Measurements from ENCODE around the gene GRIP1.

DNA sequence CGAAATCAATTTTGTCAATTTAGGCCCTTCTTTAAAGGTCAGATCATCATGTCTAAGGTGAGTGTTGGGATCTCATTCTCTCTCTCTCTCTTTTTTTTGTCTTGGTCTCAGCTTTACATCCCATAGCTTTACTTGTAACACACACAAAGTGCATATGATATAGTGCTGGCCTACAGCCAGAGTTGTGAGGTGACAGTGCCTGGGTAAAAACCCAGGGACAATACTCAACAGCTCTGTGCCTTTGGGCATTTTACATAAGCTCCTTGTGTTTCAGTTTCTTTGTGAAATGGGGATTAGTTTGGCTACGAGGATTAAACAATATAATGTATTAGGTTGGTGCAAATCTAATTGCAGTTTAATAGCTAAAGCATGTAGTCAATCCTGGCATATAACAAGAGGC is 40.2 kb downstream of the GRIP1 start:
- TF ChIP-seq YY1 (IDR thresholded peaks at IDR 0.05; ENCODE audit: insufficient read depth, insufficient read length) (no peak), ZNF274 (IDR thresholded peaks at IDR 0.05; ENCODE audit: low read depth, low read length) (no peak)

Data from NT2/D1 (cell line).